MG63 (cell line): Measurements from ENCODE around the gene NRTN. TPM values are rescaled to one million over a fixed set of nuclear protein-coding genes. Genes with fewer than 3 reads are reported as not detected.

ENCODE experiments used
- DNase-seq: peaks from one replicate; pipeline ENCODE4 v3.0.0-alpha.2; 2020
- H3K27me3 ChIP-seq: fragments of 250-450 bp; sonication (Bioruptor Pico); 2 replicates; pipeline ENCODE4 v1.5.1; 2020; ENCODE audit warnings: mild to moderate bottlenecking, moderate library complexity
- H3K36me3 ChIP-seq: fragments of 250-450 bp; sonication (Bioruptor Pico); 2 replicates; pipeline ENCODE4 v1.5.1; 2020; ENCODE audit warnings: mild to moderate bottlenecking, moderate library complexity
- H3K4me3 ChIP-seq: fragments of 250-450 bp; sonication (Bioruptor Pico); 2 replicates; pipeline ENCODE4 v1.5.1; 2020; ENCODE audit warnings: mild to moderate bottlenecking, moderate library complexity
- H3K9me3 ChIP-seq: fragments of 250-450 bp; sonication (Bioruptor Pico); 2 replicates; pipeline ENCODE4 v1.5.1; 2020; ENCODE audit warnings: mild to moderate bottlenecking, moderate library complexity
- total RNA-seq: library from RNA; depleted of rRNA; stranded (reverse); fragments of >200 nt; shearing (Covaris generic); gene quantifications from 2 replicates; pipeline ENCODE4 v1.2.3, GENCODE V29; 2014; ENCODE audit warnings: low replicate concordance

The NRTN gene
- total RNA-seq, 1 experiment from 2014 or later: 1.4 TPM

GRCh38 chr19:5787409-5788182 is 17.3 kb upstream of the NRTN start:
- DNase-seq: no peak
- Histone ChIP-seq H3K4me3 (no peak overlapping the region), H3K36me3 (peaks cover 32% of the 10 kb centered on the region), H3K27me3 (no peaks in the 10 kb centered on the region), H3K9me3 (no peaks in the 10 kb centered on the region)

DNA sequence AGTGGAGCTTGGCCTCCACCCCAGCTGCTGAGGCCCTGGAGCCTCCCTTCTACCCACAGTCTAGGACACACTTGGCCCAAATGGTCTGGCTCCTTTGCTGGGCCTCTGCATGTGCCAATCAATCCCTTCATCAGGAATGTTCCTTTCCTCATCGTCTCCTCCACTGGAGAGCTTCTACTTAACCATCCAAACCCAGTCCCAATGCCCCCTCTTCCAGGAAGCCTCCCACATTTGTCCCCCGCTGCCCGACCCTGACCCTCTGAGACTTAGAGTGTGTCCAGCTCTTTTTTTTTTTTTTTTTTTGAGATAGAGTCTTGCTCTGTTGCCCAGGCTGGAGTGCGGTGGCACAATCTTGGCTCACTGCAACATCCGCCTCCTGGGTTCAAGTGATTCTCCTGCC is 16.4 kb upstream of the NRTN start:
- DNase-seq: no peak
- no peak overlapping the region for H3K4me3 ChIP-seq
- no peaks in the 10 kb centered on the region for H3K27me3 ChIP-seq
- no peaks in the 10 kb centered on the region for H3K9me3 ChIP-seq
- peaks cover 32% of the 10 kb centered on the region for H3K36me3 ChIP-seq

DNA sequence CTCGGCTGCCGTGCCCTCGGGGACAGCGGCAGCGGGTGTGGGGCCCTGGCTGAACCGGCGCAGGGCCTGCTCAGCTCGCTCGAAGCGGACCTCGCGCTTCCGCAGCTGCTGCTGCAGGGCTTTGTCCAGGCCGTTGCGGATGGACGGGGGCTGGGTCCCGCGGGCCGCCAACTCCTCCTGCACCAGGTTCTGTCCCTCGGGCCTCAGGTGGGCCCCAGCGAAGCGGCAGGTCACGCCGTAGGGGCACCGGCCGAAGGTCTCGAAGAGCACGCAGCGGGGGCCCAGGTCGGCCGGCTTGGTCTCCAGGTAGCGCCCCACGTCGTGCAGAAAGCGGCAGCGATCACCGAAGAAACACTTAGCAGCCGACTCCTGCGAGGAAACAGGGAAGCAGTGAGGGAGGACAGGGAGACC is 15.5 kb upstream of the NRTN start:
- no peaks in the 10 kb centered on the region for H3K9me3 ChIP-seq
- H3K36me3 ChIP-seq: peaks cover 32% of the 10 kb centered on the region
- no peak overlapping the region for H3K4me3 ChIP-seq
- no peaks in the 10 kb centered on the region for H3K27me3 ChIP-seq
- DNase-seq: no peak

DNA sequence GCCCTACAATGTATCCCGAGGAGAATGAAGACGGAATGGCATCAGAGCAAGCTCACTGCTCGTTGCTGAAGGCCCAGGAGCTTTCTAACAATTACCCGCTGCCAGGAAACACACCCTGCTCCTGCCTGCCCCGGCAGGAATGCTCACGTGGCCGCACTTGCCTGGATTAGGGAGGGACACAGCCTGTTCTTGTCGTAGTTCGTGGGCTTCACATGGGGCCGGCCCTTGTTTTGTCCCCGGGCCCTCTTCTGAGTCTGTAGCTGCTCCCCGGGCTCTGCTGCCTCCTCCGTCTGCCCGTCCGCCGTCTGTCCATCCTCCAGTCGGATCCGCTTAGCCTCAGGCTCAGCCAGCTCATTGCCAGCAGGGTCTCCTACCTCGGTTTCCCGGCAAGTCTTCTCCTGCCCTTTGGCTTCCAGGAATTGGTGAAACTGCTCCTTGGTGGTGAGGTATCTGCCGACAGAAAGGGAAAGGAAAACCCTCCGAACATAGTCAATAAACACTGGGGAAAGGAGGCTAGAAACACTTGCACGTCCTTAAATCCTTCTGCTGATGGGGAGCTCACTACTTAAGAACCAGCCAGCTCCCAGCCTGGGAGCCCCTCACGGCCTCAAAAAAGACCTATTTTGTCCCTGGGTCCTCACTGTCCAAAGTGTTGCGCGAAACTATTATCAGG is 14.8 kb upstream of the NRTN start:
- Histone ChIP-seq H3K4me3 (peak overlapping the region; percentile 97), H3K9me3 (no peaks in the 10 kb centered on the region), H3K36me3 (peaks cover 32% of the 10 kb centered on the region), H3K27me3 (no peaks in the 10 kb centered on the region)
- no peak for DNase-seq

GRCh38 chr19:5790559-5791520 is 14.0 kb upstream of the NRTN start, which contains the start of gene DUS3L:
TSS of gene DUS3L (minus strand) at chr19:5791163. CDS start at chr19:5791141, 22 bp downstream.
- H3K27me3 ChIP-seq: no peaks in the 10 kb centered on the region
- peaks cover 32% of the 10 kb centered on the region for H3K36me3 ChIP-seq
- peak within 1 kb of the TSS; percentile 97 for H3K4me3 ChIP-seq
- peak; percentile 93 for DNase-seq
- no peaks in the 10 kb centered on the region for H3K9me3 ChIP-seq

DNA sequence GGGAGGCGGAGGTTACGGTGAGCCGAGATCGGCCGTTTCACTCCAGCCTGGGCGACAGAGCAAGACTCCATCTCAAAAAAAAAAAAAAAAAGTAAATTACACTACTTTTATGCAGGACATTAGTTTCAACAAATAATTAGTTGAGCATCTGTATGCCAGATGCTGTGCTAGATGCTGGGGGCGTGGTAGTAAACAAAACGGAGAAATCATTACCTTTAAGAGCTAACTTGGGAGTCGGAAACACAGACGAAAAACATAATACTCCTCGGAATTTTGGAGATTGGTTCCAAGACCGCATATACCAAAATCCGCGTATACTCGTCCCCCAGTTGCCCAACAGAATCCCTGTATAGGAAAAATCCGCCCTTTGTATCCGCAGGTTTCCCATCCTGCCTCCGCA is 12.6 kb upstream of the NRTN start:
- Histone ChIP-seq H3K9me3 (no peaks in the 10 kb centered on the region), H3K36me3 (peaks cover 27% of the 10 kb centered on the region), H3K27me3 (no peaks in the 10 kb centered on the region), H3K4me3 (no peak overlapping the region)
- no peak for DNase-seq

GRCh38 chr19:5793188-5793587 is 11.7 kb upstream of the NRTN start:
- Histone ChIP-seq H3K9me3 (no peaks in the 10 kb centered on the region), H3K27me3 (no peaks in the 10 kb centered on the region), H3K4me3 (no peak overlapping the region), H3K36me3 (peaks cover 20% of the 10 kb centered on the region)
- DNase-seq: no peak

DNA sequence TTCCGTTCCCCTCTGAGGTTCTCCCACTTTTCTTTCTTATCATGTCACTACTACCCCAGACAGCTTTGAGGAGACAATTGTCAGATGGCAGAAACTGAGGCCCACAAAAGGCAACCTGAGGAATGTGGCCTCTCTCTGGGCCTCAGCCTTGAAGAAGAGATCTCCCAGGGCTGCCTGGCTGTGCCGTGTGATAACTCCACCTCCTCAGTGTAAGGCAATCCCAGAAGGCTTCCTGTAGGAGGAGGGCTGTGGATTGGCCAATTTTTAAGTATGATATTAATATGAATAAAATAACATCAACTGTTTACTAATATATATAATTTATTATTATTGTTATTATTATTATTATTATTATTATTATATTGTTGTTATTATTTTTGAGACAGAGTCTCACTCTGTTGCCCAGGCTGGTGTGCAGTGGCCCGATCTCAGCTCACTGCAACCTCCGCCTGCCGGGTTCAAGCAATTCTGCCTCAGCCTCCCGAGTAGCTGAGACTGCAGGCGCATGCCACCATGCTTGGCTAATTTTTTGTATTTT is 9.4 kb upstream of the NRTN start:
- no peak overlapping the region for H3K4me3 ChIP-seq
- peaks cover 3% of the 10 kb centered on the region for H3K36me3 ChIP-seq
- H3K9me3 ChIP-seq: no peaks in the 10 kb centered on the region
- no peaks in the 10 kb centered on the region for H3K27me3 ChIP-seq
- DNase-seq: no peak

DNA sequence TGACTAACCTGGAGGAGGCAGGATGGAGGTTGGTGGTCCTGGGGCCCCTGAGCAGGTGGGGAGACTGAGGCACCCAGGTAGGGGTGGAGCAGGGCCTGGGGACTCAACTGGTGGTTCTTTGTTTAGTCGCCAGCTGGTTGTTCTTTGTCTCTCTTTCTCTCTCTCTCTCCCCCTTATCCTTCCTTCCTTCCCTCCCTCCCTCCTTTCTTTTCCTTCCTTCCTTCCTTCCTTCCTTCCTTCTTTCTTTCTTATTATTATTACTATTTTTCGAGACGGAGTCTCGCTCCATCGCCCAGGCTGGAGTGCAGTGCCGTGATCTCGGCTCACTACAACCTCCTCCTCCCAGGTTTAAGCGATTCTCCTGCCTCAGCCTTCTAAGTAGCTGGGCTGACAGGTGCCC is 6.6 kb upstream of the NRTN start:
- Histone ChIP-seq H3K27me3 (no peaks in the 10 kb centered on the region), H3K9me3 (no peaks in the 10 kb centered on the region), H3K36me3 (no peaks in the 10 kb centered on the region), H3K4me3 (no peak overlapping the region)
- DNase-seq: no peak

GRCh38 chr19:5799247-5800241 is 5.3 kb upstream of the NRTN start:
- Histone ChIP-seq H3K27me3 (peaks cover 5% of the 10 kb centered on the region; the same call in 1 of the 2 replicates), H3K36me3 (no peaks in the 10 kb centered on the region), H3K4me3 (no peak overlapping the region), H3K9me3 (no peaks in the 10 kb centered on the region)
- DNase-seq: no peak

DNA sequence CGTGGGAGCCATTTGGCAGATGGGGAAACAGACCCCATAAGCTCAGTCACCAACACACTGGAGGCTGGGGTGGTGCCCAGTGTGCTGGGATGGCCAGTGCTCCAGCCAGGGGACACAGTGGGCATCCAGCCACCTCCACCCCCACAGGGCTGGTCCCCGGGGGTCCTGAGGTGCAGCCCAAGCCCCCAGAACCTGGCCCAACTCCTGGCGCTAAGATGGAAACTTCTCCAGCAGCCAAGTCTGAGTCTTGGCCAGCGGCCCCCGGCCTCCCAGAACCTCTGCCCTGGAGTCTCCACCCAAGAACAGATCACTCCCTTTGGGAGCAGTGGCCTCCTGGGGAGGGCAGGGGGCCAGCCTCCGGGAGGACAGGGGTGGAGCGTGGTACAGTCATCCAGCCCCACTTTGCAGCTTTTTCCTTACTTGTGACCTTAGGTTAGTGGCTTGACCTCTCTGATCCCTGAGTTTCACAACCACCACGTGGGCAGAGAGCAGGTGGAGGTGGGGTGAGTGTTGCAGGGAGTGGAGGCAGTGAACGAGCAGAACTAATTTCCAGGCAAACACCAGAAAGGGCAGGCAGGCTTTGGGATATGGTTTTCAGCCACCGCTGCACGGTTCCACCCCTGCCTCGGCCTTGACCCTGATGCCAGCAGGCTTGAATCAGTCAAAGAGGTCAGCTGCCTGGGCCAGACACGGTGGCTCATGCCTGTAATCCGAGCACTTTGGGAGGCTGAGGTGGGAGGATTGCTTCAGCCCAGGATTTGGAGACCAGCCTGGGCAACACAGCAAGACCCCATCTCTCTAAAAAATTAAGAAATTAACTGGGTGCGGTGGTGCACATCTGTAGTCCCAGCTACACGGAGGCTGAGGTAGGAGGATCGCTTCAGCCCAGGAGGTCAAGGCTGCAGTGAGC is 4.3 kb upstream of the NRTN start:
- H3K27me3 ChIP-seq: peaks cover 7% of the 10 kb centered on the region; the same call in 1 of the 2 replicates
- no peaks in the 10 kb centered on the region for H3K36me3 ChIP-seq
- H3K9me3 ChIP-seq: no peaks in the 10 kb centered on the region
- no peak overlapping the region for H3K4me3 ChIP-seq
- DNase-seq: no peak

GRCh38 chr19:5801796-5802619 is 2.9 kb upstream of the NRTN start:
- H3K4me3 ChIP-seq: no peak overlapping the region
- H3K27me3 ChIP-seq: peaks cover 10% of the 10 kb centered on the region; the same call in 1 of the 2 replicates
- DNase-seq: no peak
- no peaks in the 10 kb centered on the region for H3K36me3 ChIP-seq
- no peaks in the 10 kb centered on the region for H3K9me3 ChIP-seq

GRCh38 chr19:5803441-5803751 is 1.5 kb upstream of the NRTN start:
- Histone ChIP-seq H3K9me3 (no peaks in the 10 kb centered on the region), H3K36me3 (no peaks in the 10 kb centered on the region), H3K27me3 (peaks cover 10% of the 10 kb centered on the region; the same call in 1 of the 2 replicates), H3K4me3 (no peak overlapping the region; the same call in 1 of the 2 replicates)
- DNase-seq: no peak
